ENCODE measurements around the gene MTHFD2L.

DNA sequence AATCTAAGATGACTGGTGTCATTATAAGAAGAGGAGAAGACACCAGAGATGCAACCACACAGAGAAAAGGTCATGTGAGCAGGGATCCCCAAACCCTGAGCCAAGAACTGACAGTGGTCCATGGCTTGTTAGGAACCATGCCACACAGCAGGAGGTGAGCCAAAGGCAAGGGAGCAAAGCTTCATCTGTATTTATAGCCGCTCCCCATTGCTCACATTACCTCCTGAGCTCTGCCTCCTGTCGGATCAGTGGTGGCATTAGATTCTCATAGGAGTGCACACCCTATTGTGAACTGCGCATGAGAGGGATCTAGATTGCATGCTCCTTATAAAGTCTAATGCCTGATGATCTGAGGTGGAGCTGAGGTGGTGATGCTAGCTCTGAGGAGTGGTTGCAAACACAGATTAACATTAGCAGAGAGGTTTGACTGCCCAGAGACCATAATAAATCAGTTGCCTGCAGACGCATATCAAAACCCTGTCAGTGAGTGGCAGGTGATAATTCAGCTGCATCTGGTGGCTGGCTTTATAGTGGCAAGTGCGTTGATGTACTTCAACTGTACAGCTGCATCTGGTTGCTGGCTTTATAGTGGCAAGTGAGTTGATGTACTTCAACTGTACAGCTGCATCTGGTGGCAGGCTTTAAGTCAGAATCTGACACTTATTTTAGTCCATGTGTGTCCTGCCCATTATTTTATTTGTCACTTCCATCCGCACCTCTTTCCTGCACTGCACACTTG lies 39.1 kb upstream of the MTHFD2L start:
- TF ChIP-seq EZH2 (IDR thresholded peaks at IDR 0.05) (no peak), POLR2AphosphoS5 (IDR thresholded peaks at IDR 0.05; ENCODE audit: borderline replicate concordance, low read depth, low read length) (no peak)
